Upper lobe of right lung (tissue), 1 donor: ENCODE measurements around the gene GMDS. TPM values are rescaled to one million over a fixed set of nuclear protein-coding genes. Genes with fewer than 3 reads are reported as not detected.

ENCODE experiments used
- ATAC-seq: fragments of 200-7000 bp; cut with Tn5 transposase; one replicate; pipeline ENCODE4 v1.9.1; 2020; ENCODE audit warnings: mild to moderate bottlenecking, moderate library complexity
- DNase-seq: peaks from one replicate; pipeline ENCODE4 v3.0.0-alpha.2; 2020
- H3K27ac ChIP-seq: fragments of 200-600 bp; one replicate; pipeline ENCODE4 v1.8.0; 2022
- H3K27me3 ChIP-seq: fragments of 200-600 bp; one replicate; pipeline ENCODE4 v1.8.0; 2022; ENCODE audit warnings: mild to moderate bottlenecking
- H3K36me3 ChIP-seq: fragments of 200-600 bp; one replicate; pipeline ENCODE4 v1.8.0; 2022
- H3K4me1 ChIP-seq: fragments of 200-600 bp; one replicate; pipeline ENCODE4 v1.8.0; 2022
- H3K4me3 ChIP-seq: fragments of 200-600 bp; one replicate; pipeline ENCODE4 v1.8.0; 2022; ENCODE audit warnings: mild to moderate bottlenecking
- H3K9me3 ChIP-seq: fragments of 200-600 bp; one replicate; pipeline ENCODE4 v1.8.0; 2022
- intact Hi-C: fragments of 100-400 bp; cut with DNase I; formaldehyde crosslinking; loops from one replicate; pipeline ENCODE4 v1.11.0; 2022
- total RNA-seq: library from RNA; stranded (reverse); fragmentation: NEBNext Ultra II Directional; extraction: Animal tissue kit (Norgen Biotek cat#: 25700); gene quantifications from one replicate; pipeline ENCODE4 v1.2.1, GENCODE V29; 2021
- TF ChIP-seq, protein P1 (sequence below): fragments of 200-600 bp; IDR thresholded peaks from one replicate; pipeline ENCODE4 v1.8.0; 2022; ENCODE audit warnings: antibody characterized with exemption
- donor health status: DM: no; HTN: yes; CAD: no; lungs with severe emphysema.

The GMDS gene
- total RNA-seq, 1 donor from 2014 or later, result 12.2 TPM

DNA sequence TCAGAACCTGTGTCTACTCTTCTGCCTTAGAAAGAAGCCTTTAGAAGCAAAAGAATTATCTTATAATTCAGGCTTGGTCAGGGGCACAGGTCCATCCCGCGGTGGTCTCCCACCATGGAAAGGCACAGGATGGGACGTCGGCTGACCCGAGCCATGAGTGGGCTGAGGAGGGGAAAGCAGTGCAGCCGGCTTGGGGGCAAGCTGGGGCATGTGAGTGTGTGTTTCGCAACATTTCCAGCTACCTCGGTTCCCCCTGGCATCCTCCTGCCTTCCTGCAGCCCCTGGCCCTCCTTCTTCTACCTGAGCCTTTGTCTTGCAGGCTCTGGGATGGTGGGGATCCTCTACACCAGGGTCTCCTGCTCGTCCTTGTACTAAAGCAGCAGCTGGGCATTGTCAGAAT is 664.8 kb downstream of the GMDS start:
- Histone ChIP-seq H3K36me3 (no peaks in the 10 kb centered on the region), H3K9me3 (no peaks in the 10 kb centered on the region), H3K27ac (no peak overlapping the region), H3K27me3 (no peaks in the 10 kb centered on the region), H3K4me3 (no peak overlapping the region), H3K4me1 (peaks cover 6% of the 10 kb centered on the region)
- ATAC-seq (no peak), DNase-seq (no peak)
- TF ChIP-seq, protein P1, sequence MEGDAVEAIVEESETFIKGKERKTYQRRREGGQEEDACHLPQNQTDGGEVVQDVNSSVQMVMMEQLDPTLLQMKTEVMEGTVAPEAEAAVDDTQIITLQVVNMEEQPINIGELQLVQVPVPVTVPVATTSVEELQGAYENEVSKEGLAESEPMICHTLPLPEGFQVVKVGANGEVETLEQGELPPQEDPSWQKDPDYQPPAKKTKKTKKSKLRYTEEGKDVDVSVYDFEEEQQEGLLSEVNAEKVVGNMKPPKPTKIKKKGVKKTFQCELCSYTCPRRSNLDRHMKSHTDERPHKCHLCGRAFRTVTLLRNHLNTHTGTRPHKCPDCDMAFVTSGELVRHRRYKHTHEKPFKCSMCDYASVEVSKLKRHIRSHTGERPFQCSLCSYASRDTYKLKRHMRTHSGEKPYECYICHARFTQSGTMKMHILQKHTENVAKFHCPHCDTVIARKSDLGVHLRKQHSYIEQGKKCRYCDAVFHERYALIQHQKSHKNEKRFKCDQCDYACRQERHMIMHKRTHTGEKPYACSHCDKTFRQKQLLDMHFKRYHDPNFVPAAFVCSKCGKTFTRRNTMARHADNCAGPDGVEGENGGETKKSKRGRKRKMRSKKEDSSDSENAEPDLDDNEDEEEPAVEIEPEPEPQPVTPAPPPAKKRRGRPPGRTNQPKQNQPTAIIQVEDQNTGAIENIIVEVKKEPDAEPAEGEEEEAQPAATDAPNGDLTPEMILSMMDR, result no peak
- intact Hi-C loops, result no loop called here

DNA sequence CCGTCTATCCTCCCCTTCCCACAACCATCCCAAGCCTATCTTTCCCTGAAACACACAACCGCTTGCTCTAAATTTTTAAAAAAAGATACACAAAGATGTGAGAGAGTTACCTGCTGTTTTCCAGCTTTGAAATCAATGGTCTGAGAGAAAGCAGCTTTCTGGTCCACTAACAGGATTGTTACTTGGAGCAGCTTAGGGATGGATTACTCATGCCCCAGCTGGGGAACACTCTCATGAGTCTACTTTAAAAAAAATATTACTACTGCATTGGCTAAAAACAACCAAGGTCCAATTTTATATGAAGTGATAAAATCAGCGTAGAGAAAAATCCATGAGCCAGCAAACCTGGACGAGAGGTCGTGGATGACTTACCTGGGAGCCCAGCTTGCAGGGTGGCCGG is 665.3 kb downstream of the GMDS start:
- DNase-seq (no peak), ATAC-seq (no peak)
- intact Hi-C loops, result no loop called here
- Histone ChIP-seq H3K27me3 (no peaks in the 10 kb centered on the region), H3K4me3 (no peak overlapping the region), H3K27ac (no peak overlapping the region), H3K36me3 (no peaks in the 10 kb centered on the region), H3K9me3 (no peaks in the 10 kb centered on the region), H3K4me1 (peaks cover 6% of the 10 kb centered on the region)
- TF ChIP-seq, protein P1, result no peak

DNA sequence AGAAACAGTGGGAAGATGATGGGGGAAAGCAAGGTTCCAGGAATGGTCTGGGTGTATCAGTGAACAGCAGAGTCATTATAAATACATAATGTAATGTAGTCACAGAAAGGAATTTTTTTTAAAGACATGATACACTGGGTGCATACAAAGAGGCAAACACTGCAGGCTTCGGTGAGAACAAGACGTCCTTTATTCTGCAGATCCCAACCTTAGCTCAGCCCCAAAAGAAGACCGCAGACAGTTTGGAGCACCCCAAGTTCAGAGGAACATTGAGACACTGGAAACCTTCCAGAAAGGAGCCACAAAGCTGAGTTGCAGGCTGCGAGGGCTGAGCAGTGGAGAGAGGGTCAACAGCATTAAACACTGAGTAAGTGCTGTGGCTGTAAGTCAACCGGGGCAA is 666.3 kb downstream of the GMDS start:
- H3K36me3 ChIP-seq, result no peaks in the 10 kb centered on the region
- H3K27me3 ChIP-seq, result no peaks in the 10 kb centered on the region
- TF ChIP-seq, protein P1, result no peak
- intact Hi-C loops, result no loop called here
- no peaks in the 10 kb centered on the region for H3K9me3 ChIP-seq
- peaks cover 6% of the 10 kb centered on the region for H3K4me1 ChIP-seq
- no peak for ATAC-seq
- no peak overlapping the region for H3K4me3 ChIP-seq
- H3K27ac ChIP-seq, result no peak overlapping the region
- DNase-seq, result no peak

DNA sequence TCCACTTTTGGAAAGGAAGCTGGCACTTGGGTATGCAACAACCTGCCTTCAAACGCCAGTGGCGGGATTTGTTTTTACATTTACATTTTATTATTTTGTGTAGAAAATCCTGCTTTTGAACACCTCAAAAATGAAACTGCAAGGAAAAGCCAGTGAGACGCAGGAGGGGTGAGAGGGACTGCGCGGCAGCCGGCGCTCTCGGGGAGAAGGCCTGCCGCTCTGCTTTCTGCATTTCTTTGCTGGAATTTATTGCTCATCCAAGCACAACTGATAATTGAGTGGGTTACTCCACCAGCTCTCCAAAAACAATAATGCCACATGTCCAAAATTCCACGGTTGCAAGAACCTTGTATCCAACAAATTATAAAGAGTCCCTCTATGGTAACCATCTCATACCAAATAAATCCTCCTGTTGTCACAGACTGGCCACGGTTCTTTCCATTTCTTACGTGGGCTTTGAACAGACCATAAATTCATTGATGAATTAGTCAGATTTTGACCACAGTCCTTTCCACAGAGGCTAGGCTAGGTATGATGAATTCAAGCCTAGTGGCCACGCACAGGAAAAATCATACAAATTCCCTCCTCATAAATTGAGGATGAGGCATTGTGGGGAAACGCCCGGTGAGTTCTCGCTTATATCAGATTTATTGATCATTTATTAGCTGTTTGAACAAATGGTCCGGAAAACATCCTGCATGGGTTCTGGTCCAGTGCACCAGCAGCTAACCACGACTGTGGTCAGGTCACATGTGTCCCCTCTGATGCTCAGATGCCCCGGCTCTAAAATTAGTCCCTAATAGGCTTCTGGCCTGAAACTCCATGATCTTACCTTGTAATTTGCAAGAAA is 667.3 kb downstream of the GMDS start:
- H3K9me3 ChIP-seq, result no peaks in the 10 kb centered on the region
- DNase-seq (no peak), ATAC-seq (no peak)
- H3K27me3 ChIP-seq, result no peaks in the 10 kb centered on the region
- intact Hi-C loops, result no loop called here
- no peaks in the 10 kb centered on the region for H3K36me3 ChIP-seq
- no peak overlapping the region for H3K4me3 ChIP-seq
- TF ChIP-seq, protein P1, result no peak
- peaks cover 6% of the 10 kb centered on the region for H3K4me1 ChIP-seq
- no peak overlapping the region for H3K27ac ChIP-seq

DNA sequence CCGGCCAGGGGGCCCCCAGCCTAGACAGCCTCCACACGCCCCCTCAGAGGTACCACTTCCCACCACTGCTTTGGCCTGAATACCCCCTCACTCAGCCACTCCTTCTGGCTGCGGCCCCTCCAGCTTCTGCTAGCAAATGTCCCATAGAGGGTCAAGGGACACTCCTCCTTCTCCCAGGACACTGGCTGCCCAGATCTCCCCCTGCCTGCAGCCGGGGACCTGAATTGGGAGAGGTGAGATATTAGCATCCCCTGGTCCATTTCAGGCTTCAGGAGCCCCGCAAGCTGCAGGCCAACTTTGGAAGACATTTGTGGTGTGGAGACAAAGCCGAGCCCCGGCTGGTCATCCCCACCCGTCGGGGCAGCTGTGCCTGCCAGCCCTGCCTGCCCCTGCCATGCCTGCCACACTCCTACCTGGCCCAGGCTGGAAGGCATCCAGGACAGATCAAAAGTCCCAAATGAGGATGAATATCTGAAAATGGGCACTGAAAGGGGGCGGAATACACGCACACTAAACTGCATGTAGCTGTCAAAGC is 668.2 kb downstream of the GMDS start:
- Histone ChIP-seq H3K9me3 (no peaks in the 10 kb centered on the region), H3K4me3 (no peak overlapping the region), H3K4me1 (peaks cover 6% of the 10 kb centered on the region), H3K36me3 (no peaks in the 10 kb centered on the region), H3K27me3 (no peaks in the 10 kb centered on the region), H3K27ac (no peak overlapping the region)
- no peak for DNase-seq
- TF ChIP-seq, protein P1, result no peak
- intact Hi-C loops, result no loop called here
- ATAC-seq, result no peak
